ENCODE measurements around the gene HMGA1. TPM values are rescaled to one million over a fixed set of nuclear protein-coding genes. Genes with fewer than 3 reads are reported as not detected.
A peak's percentile ranks its signal among the peaks of the same experiment; 100 is the strongest.

The HMGA1 gene
- total and polyA plus RNA-seq, 2 of the 13 experiments (the other 11 are each of a cell fraction or from before 2014, with no cell fraction given): 117 to 145 TPM

DNA sequence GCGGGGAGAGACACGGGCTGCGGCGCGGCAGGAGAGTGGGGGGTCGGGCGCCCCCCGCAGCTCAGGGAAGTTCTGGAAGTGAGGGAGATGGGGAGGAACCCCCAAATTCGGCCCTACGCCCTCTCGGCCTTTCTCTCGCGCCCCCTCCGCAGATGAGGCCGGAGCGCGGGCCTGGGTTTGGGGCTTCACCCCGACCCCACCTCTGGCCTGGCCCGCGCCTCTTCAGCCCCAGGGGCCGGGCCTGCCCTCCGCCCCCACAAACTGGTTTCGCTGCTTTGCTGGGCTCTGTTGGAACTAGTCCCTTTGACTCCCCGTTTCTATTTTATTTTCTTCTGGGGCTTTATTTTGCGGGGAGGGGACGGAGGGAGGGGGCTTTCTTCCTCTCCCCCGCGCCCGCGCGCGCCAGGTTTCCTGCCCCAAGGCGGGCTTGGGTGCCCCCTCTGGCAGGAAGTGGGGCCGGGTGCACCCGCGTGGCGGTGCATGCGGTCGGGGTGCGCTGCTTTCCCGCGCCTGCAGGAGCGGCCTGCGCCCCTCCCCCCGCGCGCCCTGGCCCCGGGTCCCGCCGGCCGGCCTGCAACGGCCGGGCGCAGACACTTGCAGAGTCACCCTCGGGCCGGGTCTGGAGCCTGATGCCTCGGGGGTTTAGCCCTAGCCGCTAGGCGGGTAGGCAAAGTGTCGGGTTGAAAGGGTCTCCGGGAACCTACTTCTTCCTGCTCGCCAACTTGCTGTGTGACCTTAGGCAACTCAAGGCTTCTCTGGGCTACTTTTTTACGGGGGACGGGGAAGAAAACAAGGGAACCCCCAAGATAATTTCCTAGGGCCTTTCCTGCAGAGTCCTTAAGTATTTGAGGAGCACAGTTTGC is 1.3 kb downstream of the HMGA1 start (continued):
- TF ChIP-seq ZNF20 (CRISPR knock-in tag; IDR thresholded peaks at IDR 0.05) (0 out of 2 replicates have a peak, but pooled peaks have one; percentile 52), TBL1XR1 (IDR thresholded peaks at IDR 0.05; ENCODE audit: borderline replicate concordance, low read length, partially characterized antibody) (no peak), ZNF441 (CRISPR knock-in tag; IDR thresholded peaks at IDR 0.05; ENCODE audit: borderline replicate concordance) (peak; percentile 96), PCBP2 (optimal IDR thresholded peaks at IDR 0.05; ENCODE audit: low read depth, low read length, poor library complexity, severe bottlenecking) (no peak), ZBTB20 (CRISPR knock-in tag; IDR thresholded peaks at IDR 0.05; ENCODE audit: borderline replicate concordance, low read depth) (peak; percentile 85), FOXJ3 (CRISPR knock-in tag; IDR thresholded peaks at IDR 0.05; ENCODE audit: borderline replicate concordance) (no peak), GATAD2A (CRISPR knock-in tag; IDR thresholded peaks at IDR 0.05) (peak; percentile 72), ZNF816 (CRISPR knock-in tag; IDR thresholded peaks at IDR 0.05; ENCODE audit: borderline replicate concordance) (peak; percentile 91; the same call in 1 of the 2 replicates), ZC3H4 (CRISPR knock-in tag; IDR thresholded peaks at IDR 0.05; ENCODE audit: borderline replicate concordance) (no peak), ZNF10 (CRISPR knock-in tag; IDR thresholded peaks at IDR 0.05; ENCODE audit: borderline replicate concordance, low read depth) (no peak)
- TF ChIP-seq, protein P1, sequence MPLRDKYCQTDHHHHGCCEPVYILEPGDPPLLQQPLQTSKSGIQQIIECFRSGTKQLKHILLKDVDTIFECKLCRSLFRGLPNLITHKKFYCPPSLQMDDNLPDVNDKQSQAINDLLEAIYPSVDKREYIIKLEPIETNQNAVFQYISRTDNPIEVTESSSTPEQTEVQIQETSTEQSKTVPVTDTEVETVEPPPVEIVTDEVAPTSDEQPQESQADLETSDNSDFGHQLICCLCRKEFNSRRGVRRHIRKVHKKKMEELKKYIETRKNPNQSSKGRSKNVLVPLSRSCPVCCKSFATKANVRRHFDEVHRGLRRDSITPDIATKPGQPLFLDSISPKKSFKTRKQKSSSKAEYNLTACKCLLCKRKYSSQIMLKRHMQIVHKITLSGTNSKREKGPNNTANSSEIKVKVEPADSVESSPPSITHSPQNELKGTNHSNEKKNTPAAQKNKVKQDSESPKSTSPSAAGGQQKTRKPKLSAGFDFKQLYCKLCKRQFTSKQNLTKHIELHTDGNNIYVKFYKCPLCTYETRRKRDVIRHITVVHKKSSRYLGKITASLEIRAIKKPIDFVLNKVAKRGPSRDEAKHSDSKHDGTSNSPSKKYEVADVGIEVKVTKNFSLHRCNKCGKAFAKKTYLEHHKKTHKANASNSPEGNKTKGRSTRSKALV (CRISPR knock-in tag; IDR thresholded peaks at IDR 0.05): peak; percentile 90; the same call in 1 of the 2 replicates
- TF ChIP-seq, protein P2, sequence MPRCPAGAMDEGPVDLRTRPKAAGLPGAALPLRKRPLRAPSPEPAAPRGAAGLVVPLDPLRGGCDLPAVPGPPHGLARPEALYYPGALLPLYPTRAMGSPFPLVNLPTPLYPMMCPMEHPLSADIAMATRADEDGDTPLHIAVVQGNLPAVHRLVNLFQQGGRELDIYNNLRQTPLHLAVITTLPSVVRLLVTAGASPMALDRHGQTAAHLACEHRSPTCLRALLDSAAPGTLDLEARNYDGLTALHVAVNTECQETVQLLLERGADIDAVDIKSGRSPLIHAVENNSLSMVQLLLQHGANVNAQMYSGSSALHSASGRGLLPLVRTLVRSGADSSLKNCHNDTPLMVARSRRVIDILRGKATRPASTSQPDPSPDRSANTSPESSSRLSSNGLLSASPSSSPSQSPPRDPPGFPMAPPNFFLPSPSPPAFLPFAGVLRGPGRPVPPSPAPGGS (CRISPR knock-in tag; IDR thresholded peaks at IDR 0.05): peak; percentile 99
- TF ChIP-seq, protein P3, sequence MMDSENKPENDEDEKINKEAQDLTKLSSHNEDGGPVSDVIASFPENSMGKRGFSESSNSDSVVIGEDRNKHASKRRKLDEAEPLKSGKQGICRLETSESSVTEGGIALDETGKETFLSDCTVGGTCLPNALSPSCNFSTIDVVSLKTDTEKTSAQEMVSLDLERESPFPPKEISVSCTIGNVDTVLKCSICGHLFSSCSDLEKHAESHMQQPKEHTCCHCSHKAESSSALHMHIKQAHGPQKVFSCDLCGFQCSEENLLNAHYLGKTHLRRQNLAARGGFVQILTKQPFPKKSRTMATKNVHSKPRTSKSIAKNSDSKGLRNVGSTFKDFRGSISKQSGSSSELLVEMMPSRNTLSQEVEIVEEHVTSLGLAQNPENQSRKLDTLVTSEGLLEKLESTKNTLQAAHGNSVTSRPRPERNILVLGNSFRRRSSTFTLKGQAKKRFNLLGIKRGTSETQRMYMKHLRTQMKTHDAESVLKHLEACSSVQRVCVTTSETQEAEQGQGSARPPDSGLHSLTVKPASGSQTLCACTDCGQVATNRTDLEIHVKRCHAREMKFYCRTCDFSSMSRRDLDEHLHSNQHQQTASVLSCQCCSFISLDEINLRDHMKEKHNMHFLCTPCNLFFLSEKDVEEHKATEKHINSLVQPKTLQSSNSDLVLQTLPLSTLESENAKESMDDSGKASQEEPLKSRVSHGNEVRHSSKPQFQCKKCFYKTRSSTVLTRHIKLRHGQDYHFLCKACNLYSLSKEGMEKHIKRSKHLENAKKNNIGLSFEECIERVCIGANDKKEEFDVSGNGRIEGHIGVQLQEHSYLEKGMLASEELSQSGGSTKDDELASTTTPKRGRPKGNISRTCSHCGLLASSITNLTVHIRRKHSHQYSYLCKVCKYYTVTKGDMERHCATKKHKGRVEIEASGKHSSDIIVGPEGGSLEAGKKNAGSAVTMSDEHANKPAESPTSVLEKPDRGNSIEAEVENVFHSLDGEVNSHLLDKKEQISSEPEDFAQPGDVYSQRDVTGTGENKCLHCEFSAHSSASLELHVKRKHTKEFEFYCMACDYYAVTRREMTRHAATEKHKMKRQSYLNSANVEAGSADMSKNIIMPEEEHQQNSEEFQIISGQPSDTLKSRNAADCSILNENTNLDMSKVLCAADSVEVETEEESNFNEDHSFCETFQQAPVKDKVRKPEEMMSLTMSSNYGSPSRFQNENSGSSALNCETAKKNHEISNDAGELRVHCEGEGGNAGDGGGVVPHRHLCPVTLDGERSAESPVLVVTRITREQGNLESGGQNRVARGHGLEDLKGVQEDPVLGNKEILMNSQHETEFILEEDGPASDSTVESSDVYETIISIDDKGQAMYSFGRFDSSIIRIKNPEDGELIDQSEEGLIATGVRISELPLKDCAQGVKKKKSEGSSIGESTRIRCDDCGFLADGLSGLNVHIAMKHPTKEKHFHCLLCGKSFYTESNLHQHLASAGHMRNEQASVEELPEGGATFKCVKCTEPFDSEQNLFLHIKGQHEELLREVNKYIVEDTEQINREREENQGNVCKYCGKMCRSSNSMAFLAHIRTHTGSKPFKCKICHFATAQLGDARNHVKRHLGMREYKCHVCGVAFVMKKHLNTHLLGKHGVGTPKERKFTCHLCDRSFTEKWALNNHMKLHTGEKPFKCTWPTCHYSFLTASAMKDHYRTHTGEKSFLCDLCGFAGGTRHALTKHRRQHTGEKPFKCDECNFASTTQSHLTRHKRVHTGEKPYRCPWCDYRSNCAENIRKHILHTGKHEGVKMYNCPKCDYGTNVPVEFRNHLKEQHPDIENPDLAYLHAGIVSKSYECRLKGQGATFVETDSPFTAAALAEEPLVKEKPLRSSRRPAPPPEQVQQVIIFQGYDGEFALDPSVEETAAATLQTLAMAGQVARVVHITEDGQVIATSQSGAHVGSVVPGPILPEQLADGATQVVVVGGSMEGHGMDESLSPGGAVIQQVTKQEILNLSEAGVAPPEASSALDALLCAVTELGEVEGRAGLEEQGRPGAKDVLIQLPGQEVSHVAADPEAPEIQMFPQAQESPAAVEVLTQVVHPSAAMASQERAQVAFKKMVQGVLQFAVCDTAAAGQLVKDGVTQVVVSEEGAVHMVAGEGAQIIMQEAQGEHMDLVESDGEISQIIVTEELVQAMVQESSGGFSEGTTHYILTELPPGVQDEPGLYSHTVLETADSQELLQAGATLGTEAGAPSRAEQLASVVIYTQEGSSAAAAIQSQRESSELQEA (CRISPR knock-in tag; IDR thresholded peaks at IDR 0.05; ENCODE audit: not compliant biosample characterization): peak; percentile 69
- TF ChIP-seq, protein P4, sequence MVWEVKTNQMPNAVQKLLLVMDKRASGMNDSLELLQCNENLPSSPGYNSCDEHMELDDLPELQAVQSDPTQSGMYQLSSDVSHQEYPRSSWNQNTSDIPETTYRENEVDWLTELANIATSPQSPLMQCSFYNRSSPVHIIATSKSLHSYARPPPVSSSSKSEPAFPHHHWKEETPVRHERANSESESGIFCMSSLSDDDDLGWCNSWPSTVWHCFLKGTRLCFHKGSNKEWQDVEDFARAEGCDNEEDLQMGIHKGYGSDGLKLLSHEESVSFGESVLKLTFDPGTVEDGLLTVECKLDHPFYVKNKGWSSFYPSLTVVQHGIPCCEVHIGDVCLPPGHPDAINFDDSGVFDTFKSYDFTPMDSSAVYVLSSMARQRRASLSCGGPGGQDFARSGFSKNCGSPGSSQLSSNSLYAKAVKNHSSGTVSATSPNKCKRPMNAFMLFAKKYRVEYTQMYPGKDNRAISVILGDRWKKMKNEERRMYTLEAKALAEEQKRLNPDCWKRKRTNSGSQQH (CRISPR knock-in tag; IDR thresholded peaks at IDR 0.05; ENCODE audit: low read depth): peak; percentile 95

Data from HepG2 (cell line).